Motor neuron (in vitro differentiated cells): Measurements from ENCODE around the gene PANK2. TPM values are rescaled to one million over a fixed set of nuclear protein-coding genes. Genes with fewer than 3 reads are reported as not detected.
"Not testable (repeated sequence)": the region's sequence is repeated elsewhere in the genome, so short reads cannot be mapped to it uniquely, and the experiment has no call there.

Experiments used
- ATAC-seq, 8 experiments: fragments of 200-7000 bp; cut with Tn5 transposase; replicated peaks in 6 of 8; 2 replicates each; pipeline ENCODE4 v1.8.0; 2021; ENCODE audit warnings: mild to moderate bottlenecking in 8 of 8, moderate library complexity in 8 of 8
- H3K27ac ChIP-seq, 2 donors: fragments of 250-450 bp; sonication (Bioruptor Pico); 2 replicates each; pipeline ENCODE4 v1.9.0; 2021; ENCODE audit warnings: antibody characterized with exemption in 2 of 2, mild to moderate bottlenecking in 2 of 2, moderate library complexity in 1 of 2
- H3K4me1 ChIP-seq, 2 donors: fragments of 250-450 bp; sonication (Bioruptor Pico); replicated peaks in 1 of 2; 2 replicates each; pipeline ENCODE4 v1.6.1; 2021; ENCODE audit warnings: antibody characterized with exemption in 2 of 2, mild to moderate bottlenecking in 2 of 2, moderate library complexity in 1 of 2
- H3K4me3 ChIP-seq, 5 donors: fragments of 250-450 bp; sonication (Bioruptor Pico); 2 replicates each; pipeline ENCODE4 v1.9.0; 2021; ENCODE audit warnings: antibody characterized with exemption in 5 of 5, mild to moderate bottlenecking in 5 of 5, moderate library complexity in 4 of 5
- WGBS, 10 experiments: fragments of 450-650 bp; shearing (Covaris generic); methylation state at CpG; one replicate each; pipeline ENCODE4 v1.0.0; 2022; 5-methylcytosine and 5-hydroxymethylcytosine counted together
- in situ Hi-C, 9 experiments: fragments of 400-800 bp; cut with MboI; loops; one replicate each; pipeline ENCODE4 v1.15.0; 2021; ENCODE audit warnings: low sequenced_read_pairs in 9 of 9, low pct_unique_long_range_greater_than_20kb in 2 of 9; ENCODE audit not compliant: unreplicated experiment in 9 of 9
- total RNA-seq, 8 experiments: library from RNA; unstranded; fragments of 300-600 nt; gene quantifications; 2 replicates each; pipeline versions ENCODE4 v1.2.3 to v1.2.4, GENCODE V29; 2022

The PANK2 gene
- total RNA-seq, 8 experiments from 2014 or later: 16.7 to 48.4 (median 33.5) TPM

GRCh38 chr20:3875378-3875974 lies 13.7 kb upstream of the PANK2 start:
- peak in 4 of 8 experiments; percentile 53 to 58 (median 56) for ATAC-seq
- peaks cover 13 to 17% of the 10 kb centered on the region in 2 donors for H3K4me1 ChIP-seq
- peak overlapping the region in 1 of 2 donors; percentile 5 for H3K27ac ChIP-seq
- in situ Hi-C loops: loop anchor here in 1 of 9 experiments (25.0 kb wide), 1 partner anchor 212 kb away; no protein-coding TSS in a partner anchor
- WGBS, 10 experiments: 47 to 100% (median 80%) methylated on average over 2 to 7 of the region's 9 CpGs; no CpG with 5 or more reads in 1 of the 10 experiments
- no peak overlapping the region for H3K4me3 ChIP-seq

- H3K4me1 ChIP-seq: peaks cover 13 to 17% of the 10 kb centered on the region in 2 donors
- no peak overlapping the region for H3K4me3 ChIP-seq
- in situ Hi-C loops: loop anchor here in 1 of 9 experiments (25.0 kb wide), 1 partner anchor 211 kb away; no protein-coding TSS in a partner anchor
- 8 to 64% (median 29%) methylated on average over 1 of the region's 1 CpG; no CpG with 5 or more reads in 5 of the 10 experiments for WGBS, 10 experiments
- peak in 5 of 8 experiments; percentile 64 to 92 (median 81) for ATAC-seq
- no peak overlapping the region for H3K27ac ChIP-seq
Measured at GRCh38 chr20:3876000-3876399, 13.2 kb upstream of the PANK2 start.

DNA sequence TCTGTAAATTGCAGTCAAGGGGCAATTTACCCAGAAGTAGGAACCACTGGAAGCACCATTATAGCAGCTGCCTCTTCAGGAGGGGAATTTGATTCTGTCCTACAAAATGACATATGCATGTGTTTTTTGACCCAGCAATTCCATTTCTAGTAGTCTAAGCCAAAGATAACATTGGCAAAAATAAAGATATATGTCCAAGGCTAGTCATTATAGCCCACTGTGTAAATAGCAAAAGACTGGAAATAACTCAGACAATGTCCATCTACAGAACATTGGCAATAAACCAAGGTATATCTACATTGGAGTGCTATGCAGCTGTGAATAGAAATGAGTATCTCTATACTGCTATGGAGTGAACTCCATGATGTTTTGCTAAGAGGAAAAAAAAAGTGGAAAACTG lies 12.5 kb upstream of the PANK2 start:
- Histone ChIP-seq H3K27ac (no peak overlapping the region), H3K4me1 (peaks cover 13 to 17% of the 10 kb centered on the region in 2 donors), H3K4me3 (no peak overlapping the region)
- in situ Hi-C loops: loop anchor here in 1 of 9 experiments (25.0 kb wide), 1 partner anchor 211 kb away; no protein-coding TSS in a partner anchor
- ATAC-seq: no peak

GRCh38 chr20:3878921-3879274 lies 10.3 kb upstream of the PANK2 start:
- in situ Hi-C loops: loop anchor here in 1 of 9 experiments (25.0 kb wide), 1 partner anchor 208 kb away; no protein-coding TSS in a partner anchor
- H3K4me3 ChIP-seq: not testable (repeated sequence)
- H3K4me1 ChIP-seq: peaks cover 13 to 17% of the 10 kb centered on the region in 2 donors

DNA sequence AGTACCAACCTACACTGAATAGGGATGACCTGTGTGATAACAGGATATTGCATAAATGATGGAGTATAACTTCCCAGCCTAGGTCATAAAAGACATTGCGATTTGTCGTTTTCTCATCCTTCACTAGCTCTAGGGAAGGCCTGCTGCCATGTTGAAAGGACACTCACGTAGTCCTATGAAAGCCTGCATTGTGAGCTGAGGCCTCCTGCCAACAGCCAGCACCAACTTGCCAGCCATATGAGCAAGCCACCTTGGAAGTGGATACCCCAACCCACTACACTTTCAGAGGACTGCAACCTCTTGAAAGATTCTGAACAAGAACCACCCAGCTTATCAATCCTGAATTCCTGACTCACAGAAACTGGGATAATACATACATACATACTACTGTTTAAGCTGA lies 3.5 kb upstream of the PANK2 start:
- Histone ChIP-seq H3K27ac (no peak overlapping the region), H3K4me1 (peaks cover 0 to 7% of the 10 kb centered on the region in 2 donors), H3K4me3 (no peak overlapping the region)
- ATAC-seq: no peak
- in situ Hi-C loops: loop anchor here in 1 of 9 experiments (25.0 kb wide), 1 partner anchor 202 kb away; no protein-coding TSS in a partner anchor
- WGBS, 10 experiments: 92 to 100% (median 100%) methylated on average over 1 to 3 of the region's 3 CpGs; no CpG with 5 or more reads in 2 of the 10 experiments

More at GRCh38 chr20:3878921-3879274, 10.3 kb upstream of the PANK2 start:
- WGBS, 10 experiments: 100% methylated on average over 1 to 3 of the region's 4 CpGs; no CpG with 5 or more reads in 4 of the 10 experiments
- not testable (repeated sequence) for ATAC-seq, H3K27ac ChIP-seq

DNA sequence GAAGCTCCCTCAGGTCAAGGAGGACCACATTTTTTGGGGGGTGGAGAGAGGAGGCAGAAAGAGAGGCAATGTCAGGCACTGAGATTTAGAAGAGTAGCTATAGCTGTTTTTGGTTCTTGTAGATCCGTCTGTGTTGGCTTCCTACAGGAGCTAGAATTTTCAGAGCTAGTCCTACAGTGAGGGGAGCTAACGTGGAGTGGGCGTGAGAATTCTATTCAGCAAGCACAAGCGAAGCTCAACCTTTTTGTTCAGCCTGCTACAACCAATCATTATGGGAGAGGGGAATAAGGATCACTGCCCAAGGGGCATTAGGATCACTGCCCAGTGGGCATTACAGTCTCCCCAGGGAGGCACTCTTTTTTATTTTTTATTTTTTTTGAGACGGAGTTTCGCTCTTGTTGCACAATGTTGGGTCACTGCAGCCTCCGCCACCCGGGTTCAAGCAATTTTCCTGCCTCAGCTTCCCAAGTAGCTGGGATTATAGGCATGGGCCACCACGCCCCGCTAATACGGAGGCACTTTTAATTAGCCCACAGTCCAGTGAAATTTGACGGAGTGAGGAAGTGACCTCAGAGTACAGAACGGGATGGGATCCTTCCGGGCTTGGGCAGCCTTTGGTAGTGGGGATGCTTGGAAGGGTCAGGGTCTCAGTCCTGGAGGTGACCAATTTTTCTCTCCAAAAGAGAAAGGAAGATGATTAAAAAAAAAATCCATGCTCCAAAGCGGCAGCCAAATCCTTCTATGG lies 1.1 kb upstream of the PANK2 start:
- 11 to 40% (median 17%) methylated on average over 3 to 11 of the region's 15 CpGs; no CpG with 5 or more reads in 2 of the 10 experiments for WGBS, 10 experiments
- H3K27ac ChIP-seq: peak overlapping the region; percentile 97 to 99
- H3K4me1 ChIP-seq: peaks cover 11 to 12% of the 10 kb centered on the region in 2 donors
- peak overlapping the region; percentile 75 to 91 (median 82) for H3K4me3 ChIP-seq
- peak; percentile 1 to 4 (median 2) for ATAC-seq
- in situ Hi-C loops: loop anchor here in 1 of 9 experiments (25.0 kb wide), 1 partner anchor 199 kb away; no protein-coding TSS in a partner anchor

DNA sequence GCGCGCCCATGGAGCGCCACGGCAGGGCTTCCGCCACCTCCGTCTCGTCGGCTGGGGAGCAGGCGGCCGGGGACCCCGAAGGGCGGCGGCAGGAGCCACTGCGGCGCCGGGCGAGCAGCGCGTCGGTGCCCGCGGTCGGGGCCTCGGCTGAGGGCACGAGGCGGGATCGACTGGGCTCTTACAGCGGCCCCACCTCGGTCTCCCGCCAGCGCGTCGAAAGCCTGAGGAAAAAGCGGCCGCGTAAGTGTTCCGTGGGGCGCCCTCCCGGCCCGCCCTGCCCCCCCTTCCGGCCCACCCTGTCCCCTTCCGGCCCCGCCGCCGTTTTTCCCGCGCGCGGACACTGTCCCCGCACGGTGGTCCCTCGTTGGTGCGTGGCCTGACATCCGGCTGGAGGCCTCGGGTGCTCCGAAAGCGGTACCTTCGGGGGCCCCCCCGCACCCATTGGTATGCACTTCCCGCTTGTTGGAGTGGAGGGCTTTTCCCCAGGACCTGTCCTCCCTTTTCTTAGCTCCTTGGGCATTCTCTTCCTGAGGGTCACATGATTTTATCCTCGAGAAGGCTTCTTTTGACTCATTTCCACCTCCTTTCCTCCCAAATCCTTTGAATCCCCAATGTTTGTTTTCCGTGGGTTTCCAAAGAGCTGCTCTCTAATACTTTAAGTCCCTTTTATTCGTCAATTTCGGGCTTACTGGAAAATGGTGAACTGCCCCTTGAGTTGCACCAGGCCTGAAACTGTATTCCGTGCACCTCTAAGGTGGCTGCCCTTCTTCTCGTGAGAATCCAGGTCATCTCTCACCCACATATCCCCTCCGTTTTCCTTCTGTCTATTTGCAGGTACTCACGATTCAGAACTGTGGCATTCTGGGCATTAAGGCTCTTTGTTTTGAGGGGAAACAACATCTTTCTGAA lies 556 bp downstream of the PANK2 start:
- H3K4me1 ChIP-seq: peaks cover 11 to 12% of the 10 kb centered on the region in 2 donors
- peak overlapping the region; percentile 75 to 91 (median 82) for H3K4me3 ChIP-seq
- peak overlapping the region; percentile 93 to 97 for H3K27ac ChIP-seq
- WGBS, 10 experiments: 0 to 3% (median 0%) methylated on average over 1 to 8 of the region's 68 CpGs; no CpG with 5 or more reads in 1 of the 10 experiments
- ATAC-seq: peak; percentile 7 to 25 (median 19)
- in situ Hi-C loops: loop anchor here in 1 of 9 experiments (25.0 kb wide), 1 partner anchor 198 kb away; no protein-coding TSS in a partner anchor

GRCh38 chr20:3890398-3890751 lies 1.2 kb downstream of the PANK2 start:
- ATAC-seq: peak in 2 of 8 experiments; percentile 1
- Histone ChIP-seq H3K4me1 (peaks cover 11 to 12% of the 10 kb centered on the region in 2 donors), H3K4me3 (peak overlapping the region; percentile 75 to 91 (median 82)), H3K27ac (peak overlapping the region; percentile 93 to 97)
- in situ Hi-C loops: loop anchor here in 1 of 9 experiments (25.0 kb wide), 1 partner anchor 197 kb away; no protein-coding TSS in a partner anchor
- WGBS, 10 experiments: 0 to 5% (median 0%) methylated on average over 1 to 3 of the region's 3 CpGs; no CpG with 5 or more reads in 1 of the 10 experiments

GRCh38 chr20:3890999-3891929 lies 2.1 kb downstream of the PANK2 start:
- ATAC-seq: no peak
- WGBS, 10 experiments: 12 to 66% (median 30%) methylated on average over 4 to 15 of the region's 16 CpGs
- peaks cover 11 to 12% of the 10 kb centered on the region in 2 donors for H3K4me1 ChIP-seq
- H3K4me3 ChIP-seq: peak overlapping the region; percentile 75 to 91 (median 82)
- no peak overlapping the region for H3K27ac ChIP-seq
- in situ Hi-C loops: loop anchor here in 1 of 9 experiments (25.0 kb wide), 1 partner anchor 196 kb away; no protein-coding TSS in a partner anchor

GRCh38 chr20:3894796-3895195 lies 5.6 kb downstream of the PANK2 start:
- no peak overlapping the region for H3K27ac ChIP-seq
- H3K4me1 ChIP-seq: peaks cover 6 to 14% of the 10 kb centered on the region in 2 donors
- ATAC-seq: no peak
- H3K4me3 ChIP-seq: no peak overlapping the region
- WGBS, 10 experiments: 20 to 100% (median 100%) methylated on average over 1 to 4 of the region's 5 CpGs; no CpG with 5 or more reads in 1 of the 10 experiments
- in situ Hi-C loops: loop anchor here in 1 of 9 experiments (25.0 kb wide), 1 partner anchor 193 kb away; no protein-coding TSS in a partner anchor

DNA sequence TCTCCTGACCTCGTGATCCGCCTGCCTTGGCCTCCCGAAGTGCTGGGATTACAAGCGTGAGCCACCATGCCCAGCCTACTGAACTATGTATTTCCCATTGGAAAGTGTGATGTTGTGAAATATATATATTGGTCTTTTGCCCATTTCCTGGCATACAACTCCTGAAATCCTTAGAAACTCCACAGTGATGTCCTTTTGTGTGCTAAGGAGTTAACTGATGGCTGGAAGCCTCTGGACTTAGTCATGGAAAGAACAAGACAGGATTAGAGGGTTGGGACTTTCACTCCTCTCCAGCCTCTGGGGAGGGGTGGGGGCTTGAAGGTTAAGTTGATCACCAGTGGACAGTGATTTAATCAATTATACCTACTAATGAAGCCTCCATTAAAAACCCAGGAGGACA lies 7.1 kb downstream of the PANK2 start:
- WGBS, 10 experiments: 27 to 100% methylated on average over 2 to 4 of the region's 4 CpGs; no CpG with 5 or more reads in 8 of the 10 experiments
- in situ Hi-C loops: loop anchor here in 1 of 9 experiments (25.0 kb wide), 1 partner anchor 191 kb away; no protein-coding TSS in a partner anchor
- ATAC-seq: peak in 1 of 8 experiments; percentile 6
- Histone ChIP-seq H3K27ac (no peak overlapping the region), H3K4me1 (peaks cover 11 to 14% of the 10 kb centered on the region in 2 donors), H3K4me3 (no peak overlapping the region)
